ENCODE results near the gene ITLN1. TPM values are rescaled to one million over a fixed set of nuclear protein-coding genes. Genes with fewer than 3 reads are reported as not detected.
"Not testable (repeated sequence)": the region's sequence is repeated elsewhere in the genome, so short reads cannot be mapped to it uniquely, and the experiment has no call there.

Gene ITLN1
- total RNA-seq, 1 donor from 2014 or later, result not detected

- H3K4me3 Mint-ChIP-seq (ENCODE audit: unreplicated experiment), result no peak overlapping the region
- H3K36me3 Mint-ChIP-seq (ENCODE audit: unreplicated experiment), result no peaks in the 10 kb centered on the region
- no peak for TF ChIP-seq CTCF (IDR thresholded peaks at IDR 0.05)
- H3K4me1 Mint-ChIP-seq (ENCODE audit: unreplicated experiment), result no peaks in the 10 kb centered on the region
- no peaks in the 10 kb centered on the region for H3K27me3 Mint-ChIP-seq (ENCODE audit: unreplicated experiment)
- no peak overlapping the region for H3K27ac Mint-ChIP-seq (ENCODE audit: unreplicated experiment)
- DNase-seq (ENCODE audit: extremely low spot score, unreplicated experiment), result no peak
- H3K9me3 Mint-ChIP-seq (ENCODE audit: unreplicated experiment), result no peaks in the 10 kb centered on the region
These were observed 20.0 kb upstream of the ITLN1 start for GRCh38 chr1:160904783-160905616.

- not testable (repeated sequence) for H3K27me3 Mint-ChIP-seq (ENCODE audit: unreplicated experiment); H3K4me3 Mint-ChIP-seq (ENCODE audit: unreplicated experiment); DNase-seq (ENCODE audit: extremely low spot score, unreplicated experiment); H3K9me3 Mint-ChIP-seq (ENCODE audit: unreplicated experiment); H3K36me3 Mint-ChIP-seq (ENCODE audit: unreplicated experiment); H3K27ac Mint-ChIP-seq (ENCODE audit: unreplicated experiment); H3K4me1 Mint-ChIP-seq (ENCODE audit: unreplicated experiment)
These were observed 17.3 kb upstream of the ITLN1 start for GRCh38 chr1:160902251-160902650.

- DNase-seq (ENCODE audit: extremely low spot score, unreplicated experiment), result no peak
- Mint-ChIP-seq H3K9me3 (ENCODE audit: unreplicated experiment) (no peaks in the 10 kb centered on the region), H3K27me3 (ENCODE audit: unreplicated experiment) (no peaks in the 10 kb centered on the region), H3K27ac (ENCODE audit: unreplicated experiment) (no peak overlapping the region), H3K36me3 (ENCODE audit: unreplicated experiment) (no peaks in the 10 kb centered on the region), H3K4me3 (ENCODE audit: unreplicated experiment) (no peak overlapping the region), H3K4me1 (ENCODE audit: unreplicated experiment) (no peaks in the 10 kb centered on the region)
- no peak for TF ChIP-seq CTCF (IDR thresholded peaks at IDR 0.05)
These were observed 16.8 kb upstream of the ITLN1 start for GRCh38 chr1:160901768-160902167.

GRCh38 chr1:160900683-160901082 is 15.7 kb upstream of the ITLN1 start:
- H3K4me1 Mint-ChIP-seq (ENCODE audit: unreplicated experiment); H3K36me3 Mint-ChIP-seq (ENCODE audit: unreplicated experiment); H3K9me3 Mint-ChIP-seq (ENCODE audit: unreplicated experiment); H3K27ac Mint-ChIP-seq (ENCODE audit: unreplicated experiment); DNase-seq (ENCODE audit: extremely low spot score, unreplicated experiment); H3K4me3 Mint-ChIP-seq (ENCODE audit: unreplicated experiment); H3K27me3 Mint-ChIP-seq (ENCODE audit: unreplicated experiment): not testable (repeated sequence)

- not testable (repeated sequence) for DNase-seq (ENCODE audit: extremely low spot score, unreplicated experiment); H3K36me3 Mint-ChIP-seq (ENCODE audit: unreplicated experiment); H3K4me1 Mint-ChIP-seq (ENCODE audit: unreplicated experiment); H3K27me3 Mint-ChIP-seq (ENCODE audit: unreplicated experiment); H3K9me3 Mint-ChIP-seq (ENCODE audit: unreplicated experiment); H3K4me3 Mint-ChIP-seq (ENCODE audit: unreplicated experiment); H3K27ac Mint-ChIP-seq (ENCODE audit: unreplicated experiment)
These were observed 9.6 kb upstream of the ITLN1 start for GRCh38 chr1:160894368-160895135.

- Mint-ChIP-seq H3K4me1 (ENCODE audit: unreplicated experiment) (no peaks in the 10 kb centered on the region), H3K27ac (ENCODE audit: unreplicated experiment) (no peak overlapping the region), H3K27me3 (ENCODE audit: unreplicated experiment) (no peaks in the 10 kb centered on the region), H3K4me3 (ENCODE audit: unreplicated experiment) (no peak overlapping the region), H3K9me3 (ENCODE audit: unreplicated experiment) (no peaks in the 10 kb centered on the region), H3K36me3 (ENCODE audit: unreplicated experiment) (no peaks in the 10 kb centered on the region)
- TF ChIP-seq CTCF (IDR thresholded peaks at IDR 0.05), result no peak
- no peak for DNase-seq (ENCODE audit: extremely low spot score, unreplicated experiment)
These were observed 6.5 kb upstream of the ITLN1 start for GRCh38 chr1:160891474-160891873.
